Endothelial cell (in vitro differentiated cells): ENCODE measurements around the gene HTRA1. TPM values are rescaled to one million over a fixed set of nuclear protein-coding genes. Genes with fewer than 3 reads are reported as not detected.

Experiments used
- DNase-seq: peaks from one replicate; pipeline ENCODE4 v3.0.0; 2021; ENCODE audit warnings: low spot score
- H3K27ac Mint-ChIP-seq: one replicate; pipeline ENCODE4 v1.8.0; 2021; ENCODE audit warnings: mixed read lengths, inconsistent platforms; ENCODE audit not compliant: unreplicated experiment
- H3K27me3 Mint-ChIP-seq: one replicate; pipeline ENCODE4 v1.8.0; 2021; ENCODE audit warnings: mild to moderate bottlenecking, moderate library complexity, mixed read lengths, inconsistent platforms; ENCODE audit not compliant: unreplicated experiment
- H3K36me3 Mint-ChIP-seq: one replicate; pipeline ENCODE4 v1.8.0; 2021; ENCODE audit warnings: mild to moderate bottlenecking, low read depth, mixed read lengths, inconsistent platforms; ENCODE audit not compliant: unreplicated experiment
- H3K4me1 Mint-ChIP-seq: one replicate; pipeline ENCODE4 v1.8.0; 2021; ENCODE audit warnings: mild to moderate bottlenecking, mixed read lengths, inconsistent platforms; ENCODE audit not compliant: unreplicated experiment
- H3K4me3 Mint-ChIP-seq: one replicate; pipeline ENCODE4 v1.8.0; 2021; ENCODE audit warnings: mild to moderate bottlenecking, mixed read lengths, inconsistent platforms; ENCODE audit not compliant: unreplicated experiment
- H3K9me3 Mint-ChIP-seq: one replicate; pipeline ENCODE4 v1.8.0; 2021; ENCODE audit warnings: mixed read lengths, inconsistent platforms; ENCODE audit not compliant: unreplicated experiment
- CTCF ChIP-seq: fragments of 200-600 bp; sonication (generic); IDR thresholded peaks from one replicate; pipeline ENCODE4 v1.5.0; 2021; ENCODE audit warnings: antibody characterized with exemption; ENCODE audit not compliant: unreplicated experiment
- total RNA-seq: library from RNA; stranded (reverse); fragmentation: NEBNext Ultra II Directional; extraction: Animal tissue kit (Norgen Biotek cat#: 25700); gene quantifications from one replicate; pipeline ENCODE4 v1.2.1, GENCODE V29; 2021; ENCODE audit not compliant: unreplicated experiment

Gene HTRA1
- total RNA-seq, 1 donor from 2014 or later: 72.3 TPM

- H3K36me3 Mint-ChIP-seq: no peaks in the 10 kb centered on the region
- TF ChIP-seq CTCF: no peak
- DNase-seq: no peak
- no peak overlapping the region for H3K4me3 Mint-ChIP-seq
- no peak overlapping the region for H3K27ac Mint-ChIP-seq
- H3K4me1 Mint-ChIP-seq: no peaks in the 10 kb centered on the region
- no peaks in the 10 kb centered on the region for H3K9me3 Mint-ChIP-seq
- no peaks in the 10 kb centered on the region for H3K27me3 Mint-ChIP-seq
Observed at GRCh38 chr10:122546242-122546641, 84.9 kb downstream of the HTRA1 start.

- Mint-ChIP-seq H3K4me3 (no peak overlapping the region), H3K9me3 (no peaks in the 10 kb centered on the region), H3K27ac (no peak overlapping the region), H3K27me3 (no peaks in the 10 kb centered on the region), H3K4me1 (no peaks in the 10 kb centered on the region), H3K36me3 (no peaks in the 10 kb centered on the region)
- no peak for DNase-seq
- TF ChIP-seq CTCF: no peak
Observed at GRCh38 chr10:122548407-122549085, 87.2 kb downstream of the HTRA1 start.

- Mint-ChIP-seq H3K27ac (no peak overlapping the region), H3K4me3 (no peak overlapping the region), H3K4me1 (no peaks in the 10 kb centered on the region), H3K27me3 (no peaks in the 10 kb centered on the region), H3K9me3 (no peaks in the 10 kb centered on the region), H3K36me3 (no peaks in the 10 kb centered on the region)
- no peak for TF ChIP-seq CTCF
- DNase-seq: no peak
Observed at GRCh38 chr10:122549636-122550035, 88.3 kb downstream of the HTRA1 start.

- Mint-ChIP-seq H3K27me3 (no peaks in the 10 kb centered on the region), H3K27ac (no peak overlapping the region), H3K36me3 (no peaks in the 10 kb centered on the region), H3K9me3 (no peaks in the 10 kb centered on the region), H3K4me3 (no peak overlapping the region), H3K4me1 (no peaks in the 10 kb centered on the region)
- no peak for TF ChIP-seq CTCF
- DNase-seq: no peak
Observed at GRCh38 chr10:122550427-122550826, 89.1 kb downstream of the HTRA1 start.

GRCh38 chr10:122550983-122551382 is 89.6 kb downstream of the HTRA1 start:
- H3K9me3 Mint-ChIP-seq: no peaks in the 10 kb centered on the region
- no peak overlapping the region for H3K27ac Mint-ChIP-seq
- no peak for TF ChIP-seq CTCF
- DNase-seq: no peak
- no peaks in the 10 kb centered on the region for H3K27me3 Mint-ChIP-seq
- peaks cover under 1% of the 10 kb centered on the region for H3K36me3 Mint-ChIP-seq
- H3K4me3 Mint-ChIP-seq: no peak overlapping the region
- peaks cover under 1% of the 10 kb centered on the region for H3K4me1 Mint-ChIP-seq
